ENCODE measurements around the gene PHACTR1.

GRCh38 chr6:13098006-13098405, 381.4 kb downstream of the PHACTR1 start:
- TF ChIP-seq CTCF (IDR thresholded peaks at IDR 0.05) (no peak), POLR2AphosphoS5 (IDR thresholded peaks at IDR 0.05) (no peak), POLR2A (IDR thresholded peaks at IDR 0.05) (no peak)
